HG03280 (cell line): ENCODE results near the gene EFCAB8.
"Not testable (repeated sequence)": the region's sequence is repeated elsewhere in the genome, so short reads cannot be mapped to it uniquely, and the experiment has no call there.

Experiments used
- ATAC-seq: cut with Tn5 transposase; IDR thresholded peaks from one replicate; pipeline ENCODE4 v1.9.1; 2021; ENCODE audit warnings: mild to moderate bottlenecking, moderate library complexity; ENCODE audit not compliant: unreplicated experiment

EFCAB8 gene

DNA sequence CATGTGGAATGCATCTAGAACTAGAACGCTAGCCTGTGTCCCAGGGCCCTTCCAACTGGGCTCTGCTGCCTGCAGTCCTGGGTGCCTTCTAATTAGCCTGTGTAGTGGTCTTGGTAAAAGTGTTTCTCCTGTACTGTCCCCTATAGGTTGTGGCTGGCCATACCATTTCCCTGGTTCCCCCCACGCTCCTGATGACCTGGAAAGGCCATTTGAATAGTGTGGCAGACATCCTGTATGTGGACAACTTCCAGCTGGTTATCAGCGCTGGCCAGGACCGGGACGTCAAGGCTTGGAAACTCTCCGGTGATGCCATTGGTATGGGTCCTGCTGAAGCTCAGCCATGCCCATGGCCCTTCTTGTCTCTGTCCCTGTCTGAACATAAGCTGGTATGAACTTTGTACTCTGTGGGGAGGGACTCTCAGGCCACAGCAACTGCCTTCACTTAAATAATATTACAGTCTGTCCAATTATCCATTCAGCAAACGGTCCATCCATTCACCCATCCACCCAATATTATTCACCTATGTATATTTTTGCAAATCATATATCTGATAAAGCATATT, 84.8 kb downstream of the EFCAB8 start:
- ATAC-seq = no peak

DNA sequence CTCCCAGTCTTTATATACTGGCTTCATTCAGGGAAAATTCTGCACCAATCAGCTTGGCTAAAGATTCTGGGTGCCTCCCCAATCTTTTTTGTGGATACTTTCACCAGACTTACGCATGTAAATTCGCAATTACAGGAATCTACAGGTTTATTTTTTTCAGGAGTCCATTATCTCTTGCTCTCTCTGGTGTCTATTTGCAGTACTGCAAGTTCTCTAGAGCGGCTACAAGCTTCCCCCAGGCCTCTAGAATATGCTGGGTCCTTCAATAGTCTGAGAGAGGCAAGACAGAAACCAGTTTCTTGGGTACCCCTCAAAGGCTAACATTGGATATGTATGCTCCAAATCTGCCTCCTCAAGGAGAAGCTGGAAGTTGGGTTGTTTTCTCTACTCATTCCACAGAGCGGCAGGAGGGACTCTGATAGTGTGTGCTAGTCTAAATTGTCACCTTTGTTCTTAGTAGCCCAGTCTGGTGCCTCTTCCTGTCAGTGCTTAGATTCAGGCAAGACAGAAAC, 87.0 kb downstream of the EFCAB8 start:
- no peak for ATAC-seq

DNA sequence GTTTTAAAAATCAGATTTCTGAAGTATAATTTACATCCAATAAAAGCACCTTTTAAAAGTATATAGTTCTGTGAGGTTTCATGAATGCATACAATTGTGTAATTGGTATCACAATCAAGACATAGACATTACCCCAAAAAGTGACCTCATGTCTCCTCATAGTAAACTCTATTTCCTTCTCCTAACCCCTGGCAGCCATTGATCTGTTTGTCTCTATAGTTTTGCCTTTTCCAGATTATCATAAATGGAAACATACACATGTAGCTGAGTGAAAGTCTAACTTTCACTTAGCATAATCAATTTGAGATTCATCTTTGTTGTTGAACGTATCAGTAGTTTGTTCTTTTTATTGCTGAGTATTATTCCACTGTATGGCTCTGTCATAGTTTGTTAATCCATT, 87.9 kb downstream of the EFCAB8 start:
- no peak for ATAC-seq

DNA sequence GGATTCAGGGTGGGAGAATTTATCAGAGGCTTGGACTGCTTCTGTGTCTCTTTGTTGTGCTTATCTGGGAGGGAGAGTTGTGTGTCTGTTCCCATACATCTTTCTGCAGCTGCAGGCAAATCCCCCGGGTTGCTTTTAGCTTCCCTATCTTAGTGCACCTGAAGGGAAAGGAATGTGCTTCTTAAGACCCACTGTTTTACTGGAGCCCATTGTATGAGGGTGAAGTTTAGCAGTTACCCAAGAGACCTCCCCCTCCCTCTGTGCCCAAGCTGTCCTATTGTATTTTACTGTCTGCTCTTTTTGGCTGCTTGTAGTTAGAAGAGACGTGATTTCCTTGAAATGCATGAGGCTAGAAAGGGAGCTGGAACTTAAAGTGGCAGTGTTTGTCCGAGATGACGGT, 91.8 kb downstream of the EFCAB8 start:
- ATAC-seq = not testable (repeated sequence)

DNA sequence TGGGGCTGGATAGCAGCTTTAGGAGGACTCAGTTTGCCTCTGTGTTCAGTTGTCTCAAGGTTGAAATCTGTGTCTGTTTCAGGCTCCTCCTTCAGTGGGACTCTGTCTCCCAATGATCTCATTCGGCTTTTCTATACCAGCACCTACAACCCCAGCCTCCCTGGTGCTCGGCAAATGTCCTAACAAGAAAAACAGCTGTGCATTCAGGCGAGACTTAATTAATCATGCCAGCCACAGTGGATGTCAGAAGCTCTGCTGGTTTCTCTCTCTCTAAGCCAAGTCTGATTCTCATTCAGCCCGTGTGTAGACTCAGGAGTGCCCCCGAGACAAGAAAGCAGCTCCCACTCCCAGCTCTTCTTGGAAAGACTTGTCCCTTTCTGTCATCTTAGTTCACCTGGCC, 98.7 kb downstream of the EFCAB8 start:
- ATAC-seq = no peak

DNA sequence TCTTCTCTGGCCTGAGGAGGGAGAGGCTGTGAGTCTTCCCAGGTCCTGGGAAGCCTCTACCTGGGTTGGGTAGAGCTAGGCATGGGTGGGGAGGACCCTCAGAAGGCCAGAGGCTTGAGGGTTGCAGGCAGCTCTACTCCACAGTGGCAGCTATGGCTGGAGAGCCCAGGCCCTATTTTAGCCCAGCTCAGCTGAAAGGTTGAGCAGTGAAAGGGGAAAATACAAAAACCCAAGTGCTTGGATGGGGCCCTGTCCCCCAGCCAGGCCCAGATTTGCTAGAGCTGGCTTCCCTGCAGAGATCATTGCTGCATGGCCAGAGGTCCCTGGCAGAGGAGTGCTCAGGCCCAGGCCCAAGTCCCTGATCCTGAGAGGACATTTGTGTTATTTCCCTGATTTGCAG, 99.9 kb downstream of the EFCAB8 start:
- no peak for ATAC-seq

DNA sequence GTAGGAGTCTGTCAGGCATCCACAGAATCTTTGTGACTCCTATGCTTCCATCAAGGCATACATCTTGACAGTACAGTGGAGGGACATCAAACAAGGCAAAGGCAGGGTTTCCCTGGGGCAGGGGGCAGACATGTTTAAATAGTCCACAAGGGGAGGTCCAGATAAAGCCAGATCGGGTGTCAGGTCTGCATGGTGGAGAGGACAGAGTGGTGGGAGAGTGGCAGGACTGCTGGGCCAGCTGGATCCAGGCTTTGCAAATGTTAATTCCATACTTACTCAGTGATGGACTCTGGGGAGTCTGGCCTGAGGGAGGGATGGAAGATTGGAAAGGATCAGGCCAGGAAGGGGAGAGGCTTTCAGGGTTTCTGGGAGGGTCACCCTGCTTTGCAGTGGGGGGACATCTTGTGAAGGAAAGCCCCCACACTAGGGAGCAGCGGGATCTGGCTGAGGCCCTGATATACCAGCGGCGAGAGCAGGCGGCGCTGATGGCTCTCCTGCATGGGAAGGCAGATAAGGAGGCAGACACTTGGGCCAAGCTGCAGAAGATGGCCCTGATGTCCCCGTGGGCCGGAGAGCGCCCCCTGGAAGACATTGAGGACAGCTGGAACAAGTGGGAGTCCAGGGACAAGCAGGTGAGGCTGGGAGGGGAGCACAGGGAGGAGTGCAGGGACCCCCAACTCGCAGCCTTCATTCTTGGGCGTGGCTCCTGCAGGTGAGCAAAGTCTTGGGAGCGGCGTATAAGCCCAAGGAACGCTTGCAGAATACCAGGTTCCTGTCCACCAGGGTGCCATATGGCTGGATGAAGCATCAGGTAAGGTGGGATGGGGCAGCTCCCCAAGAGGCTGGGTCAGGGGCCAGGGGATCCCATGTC, 100.9 kb downstream of the EFCAB8 start:
- ATAC-seq = no peak

DNA sequence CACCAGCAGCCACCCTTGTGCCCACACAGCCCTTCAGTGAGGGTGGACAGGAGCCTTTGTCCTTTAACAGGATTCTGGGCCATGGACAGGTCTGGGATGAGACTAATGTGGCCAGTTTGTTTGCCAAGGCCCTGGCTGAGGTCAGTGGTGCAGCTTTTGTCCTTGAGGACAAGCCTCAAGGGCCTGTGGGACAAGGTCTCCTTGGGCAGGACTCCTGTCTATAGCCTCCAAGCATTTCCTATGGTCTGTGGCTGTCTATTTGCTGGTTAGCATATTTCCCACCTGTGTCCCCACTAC, 101.4 kb downstream of the EFCAB8 start:
- no peak for ATAC-seq

DNA sequence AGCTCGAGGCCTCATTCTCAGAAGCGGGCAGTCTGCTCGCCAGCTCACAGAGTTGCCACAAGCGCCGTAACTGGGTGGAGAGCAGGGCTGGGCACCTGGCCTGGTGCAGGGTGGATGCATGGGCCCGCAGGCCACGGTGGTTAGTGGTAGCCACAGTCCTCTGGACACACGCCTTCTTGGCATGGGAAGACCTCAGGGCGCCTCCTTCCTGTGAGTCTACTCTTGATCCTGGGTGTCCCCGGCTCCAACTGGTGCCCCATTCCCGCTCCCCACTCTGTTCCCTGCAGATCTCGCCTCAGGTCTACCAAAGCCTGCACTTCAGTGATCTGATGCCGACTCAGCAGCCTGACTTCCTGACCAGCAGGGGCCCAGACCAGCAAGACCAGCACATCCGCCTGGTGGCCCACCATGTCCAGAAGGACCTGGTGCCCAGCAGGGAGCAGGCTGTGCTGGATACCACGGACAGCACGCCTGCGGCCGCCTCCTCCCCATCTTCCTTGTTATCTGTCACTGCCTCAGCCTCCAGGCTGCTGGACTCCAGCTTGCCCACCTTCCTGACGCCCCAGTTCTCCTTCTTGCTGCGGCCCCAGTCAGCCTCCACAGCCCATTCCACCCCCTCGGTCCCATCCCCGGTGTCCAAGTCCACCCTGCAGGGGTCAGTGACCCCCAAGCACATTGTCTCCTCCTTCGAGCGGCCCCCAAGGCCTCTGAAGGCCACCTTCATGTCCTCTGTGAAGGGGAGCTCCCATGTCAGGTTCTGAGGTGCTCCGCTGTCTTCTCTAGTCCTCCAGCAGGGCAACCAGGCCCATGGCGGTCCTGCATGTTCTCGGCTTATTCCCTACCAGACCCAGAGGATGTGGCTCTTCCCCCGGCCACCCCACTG, 102.4 kb downstream of the EFCAB8 start:
- ATAC-seq = no peak

DNA sequence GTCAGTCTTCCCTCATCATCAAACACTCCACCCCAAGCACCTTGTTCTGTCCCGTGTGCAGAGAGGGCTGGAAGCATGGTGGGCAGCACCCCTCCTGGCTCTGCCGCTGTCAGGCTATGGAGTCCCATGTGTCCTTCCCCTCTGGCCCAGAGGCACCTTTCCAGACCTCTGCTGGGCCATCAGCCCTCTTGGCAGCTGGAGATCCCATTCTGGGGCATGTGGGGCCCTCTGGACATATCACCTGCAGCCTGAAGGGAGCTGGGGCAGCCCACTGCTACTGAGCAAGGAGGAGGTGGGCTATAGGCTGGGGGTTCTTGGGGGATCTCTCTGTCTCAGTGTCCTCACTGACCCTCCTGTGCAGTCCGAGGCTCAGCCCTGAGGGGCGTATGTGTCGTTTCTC, 103.3 kb downstream of the EFCAB8 start:
- no peak for ATAC-seq

DNA sequence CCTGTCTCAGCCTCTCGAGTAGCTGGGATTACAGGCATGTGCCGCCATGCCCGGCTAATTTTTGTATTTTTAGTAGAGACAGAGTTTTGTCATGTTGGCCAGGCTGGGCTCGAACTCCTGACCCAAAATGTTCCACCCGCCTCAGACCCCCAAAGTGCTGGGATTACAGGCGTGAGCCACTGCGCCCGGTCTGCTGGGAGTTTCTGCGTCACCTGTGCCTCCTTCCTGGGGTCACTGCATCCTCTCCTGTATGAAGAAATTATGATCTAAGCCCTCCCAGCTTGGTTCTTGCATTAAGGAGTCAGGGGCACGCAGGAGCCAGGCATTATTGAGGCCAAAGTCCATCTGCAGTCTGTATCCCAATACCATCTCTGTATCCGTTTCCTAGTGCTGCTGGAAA, 103.9 kb downstream of the EFCAB8 start:
- ATAC-seq = not testable (repeated sequence)

DNA sequence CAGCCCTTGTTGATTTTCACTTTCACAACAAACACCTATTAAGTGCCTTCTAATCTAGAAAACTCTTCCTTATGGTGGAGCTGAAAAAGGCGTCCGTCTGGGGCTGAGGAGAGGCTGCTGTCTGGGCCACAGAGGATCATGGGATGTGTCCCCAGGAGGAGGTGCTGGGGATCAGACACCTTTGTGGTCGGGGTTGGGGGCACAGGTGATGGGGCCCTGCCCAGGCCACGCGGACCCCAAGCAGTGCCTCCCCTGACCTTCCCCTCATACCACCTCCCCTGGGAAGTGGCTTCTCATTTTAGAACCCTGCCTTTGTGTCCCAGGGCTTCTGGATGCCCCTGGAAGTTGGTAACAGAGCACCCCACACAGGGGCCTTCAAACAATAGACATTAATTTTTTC, 104.5 kb downstream of the EFCAB8 start:
- no peak for ATAC-seq

DNA sequence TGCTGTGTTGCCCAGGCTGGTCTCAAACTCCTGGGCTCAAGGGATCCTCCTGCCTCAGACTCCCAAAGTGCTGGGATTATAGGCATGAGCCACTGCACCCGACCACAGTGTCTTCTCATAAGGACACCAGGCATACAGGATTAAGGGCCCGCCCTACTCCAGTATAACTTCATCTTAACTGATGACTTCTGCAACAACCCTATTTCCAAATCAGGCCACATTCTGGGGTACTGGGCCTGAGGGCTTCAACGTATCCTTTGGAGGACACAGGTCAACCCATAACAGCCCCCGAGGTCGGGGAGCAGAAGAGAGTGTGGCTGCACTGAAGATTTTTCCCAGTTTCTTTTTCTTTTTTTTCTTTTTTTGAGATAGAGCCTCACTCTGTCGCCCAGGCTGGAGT, 105.9 kb downstream of the EFCAB8 start:
- ATAC-seq = no peak

DNA sequence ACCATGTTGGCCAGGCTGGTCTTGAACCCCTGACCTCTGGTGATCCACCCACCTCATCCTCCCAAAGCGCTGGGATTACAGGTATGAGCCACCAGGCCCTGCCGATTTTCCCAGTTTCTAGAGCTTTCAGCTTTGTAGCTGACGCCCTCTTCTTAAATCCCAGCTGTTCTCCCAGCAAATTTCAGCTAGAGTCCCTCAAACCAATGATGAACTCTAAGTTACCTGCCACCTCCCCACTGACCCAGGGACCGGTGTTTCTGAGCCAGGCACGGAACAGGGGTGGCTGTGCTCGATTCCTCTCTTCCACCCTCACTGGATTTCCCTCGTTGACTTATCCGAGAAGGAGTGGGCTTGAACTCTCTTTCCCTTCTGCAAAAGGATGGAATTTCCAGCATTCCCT, 106.4 kb downstream of the EFCAB8 start:
- no peak for ATAC-seq

DNA sequence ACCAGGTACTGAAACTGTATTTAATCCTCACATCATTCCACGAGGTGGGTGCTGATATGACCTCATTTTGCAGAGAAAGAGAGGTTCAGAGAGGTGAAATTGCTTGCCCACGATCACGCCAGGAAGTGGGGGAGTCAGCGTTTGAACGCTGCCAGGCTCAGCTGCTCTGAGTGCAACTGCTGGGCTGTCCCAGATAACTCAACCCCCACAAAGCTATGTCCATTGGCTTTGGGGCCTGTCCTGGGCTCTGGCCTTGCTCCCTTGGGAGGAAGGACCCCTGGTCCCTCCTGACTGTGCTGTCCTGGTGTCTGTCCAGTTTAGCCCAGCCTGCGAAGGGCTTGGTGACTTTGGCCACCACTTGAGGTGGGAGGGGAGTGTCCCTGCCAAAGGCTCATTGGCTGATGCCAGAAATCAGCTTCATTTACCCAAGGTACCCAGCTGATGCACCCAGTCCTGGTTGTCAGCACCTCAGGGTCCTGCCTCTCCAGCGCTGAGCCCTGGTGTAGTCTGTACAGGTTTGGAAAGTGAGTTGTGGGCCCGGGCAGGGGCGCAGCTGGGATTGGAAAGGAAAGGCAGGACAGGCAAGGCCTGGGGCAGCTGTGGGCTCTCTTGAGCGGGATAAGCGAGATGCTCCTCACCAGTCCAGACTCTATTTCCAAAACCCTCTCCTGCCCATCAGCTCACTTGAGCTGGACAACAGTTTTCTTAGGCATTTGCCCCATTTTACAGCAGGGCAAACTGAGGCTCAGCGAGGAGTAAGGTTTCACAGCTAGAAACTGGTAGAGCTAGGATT, 107.1 kb downstream of the EFCAB8 start:
- ATAC-seq = no peak

DNA sequence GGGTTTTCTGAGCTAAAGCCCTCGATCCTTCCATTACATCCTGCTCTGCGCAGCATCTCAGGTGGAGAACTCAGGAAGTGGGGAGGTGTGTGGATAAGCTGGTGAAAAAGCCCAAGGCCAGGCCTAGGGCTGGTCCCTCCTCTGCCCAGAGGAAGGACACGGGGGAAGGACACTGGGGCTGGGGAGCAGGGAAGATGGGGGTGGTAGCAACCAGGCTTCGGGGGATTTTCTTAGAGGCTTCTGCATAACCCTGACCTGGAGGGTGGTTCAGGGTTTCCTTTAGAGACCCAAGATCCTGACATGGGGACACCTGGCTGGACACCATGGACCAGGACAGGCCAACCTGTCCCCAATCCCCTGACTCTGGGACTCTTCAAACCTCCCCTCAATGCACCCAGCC, 107.7 kb downstream of the EFCAB8 start:
- no peak for ATAC-seq

DNA sequence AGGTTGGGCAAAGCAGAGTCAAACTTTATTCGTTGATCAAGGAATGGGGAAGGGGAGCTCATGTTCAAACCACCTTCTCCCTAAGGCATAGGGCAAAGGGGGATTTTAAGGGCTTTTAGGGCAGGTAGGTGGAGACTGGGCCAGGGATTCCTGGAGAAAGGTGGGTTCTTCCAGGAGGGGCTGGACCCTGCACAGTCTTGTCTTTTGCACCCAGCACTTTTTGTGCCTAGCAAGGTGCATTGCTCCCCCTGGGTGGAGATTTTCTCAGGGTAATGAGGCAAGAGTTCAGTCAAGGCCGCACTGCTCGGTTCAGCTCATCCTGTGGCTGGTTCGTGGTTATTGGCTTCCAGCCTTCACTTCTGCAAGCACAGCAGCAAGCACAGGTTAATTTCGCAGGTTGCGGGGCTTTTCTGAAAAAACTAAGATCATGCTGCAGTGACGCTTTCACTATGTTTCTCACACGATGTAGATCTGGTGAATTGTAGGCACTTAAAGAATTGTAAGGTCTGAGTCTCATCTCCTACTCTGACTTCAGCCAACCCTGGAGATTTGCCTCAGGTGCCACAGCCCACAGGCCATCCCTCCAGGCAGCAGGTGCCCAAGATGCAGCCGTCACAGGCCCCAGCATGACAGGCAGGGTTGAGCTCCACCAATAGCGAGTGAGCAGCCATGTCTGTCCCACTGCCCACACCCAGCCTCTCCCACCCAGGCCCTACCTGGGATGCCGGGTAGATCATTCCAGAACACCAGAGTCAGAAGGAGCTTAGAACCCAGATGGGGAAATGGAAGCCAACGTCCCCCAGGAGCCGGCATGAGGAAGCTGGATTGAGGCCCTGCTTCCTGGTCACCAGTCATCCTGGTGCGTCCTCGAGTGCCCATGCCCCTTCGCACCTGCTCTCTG, 108.4 kb downstream of the EFCAB8 start:
- no peak for ATAC-seq

DNA sequence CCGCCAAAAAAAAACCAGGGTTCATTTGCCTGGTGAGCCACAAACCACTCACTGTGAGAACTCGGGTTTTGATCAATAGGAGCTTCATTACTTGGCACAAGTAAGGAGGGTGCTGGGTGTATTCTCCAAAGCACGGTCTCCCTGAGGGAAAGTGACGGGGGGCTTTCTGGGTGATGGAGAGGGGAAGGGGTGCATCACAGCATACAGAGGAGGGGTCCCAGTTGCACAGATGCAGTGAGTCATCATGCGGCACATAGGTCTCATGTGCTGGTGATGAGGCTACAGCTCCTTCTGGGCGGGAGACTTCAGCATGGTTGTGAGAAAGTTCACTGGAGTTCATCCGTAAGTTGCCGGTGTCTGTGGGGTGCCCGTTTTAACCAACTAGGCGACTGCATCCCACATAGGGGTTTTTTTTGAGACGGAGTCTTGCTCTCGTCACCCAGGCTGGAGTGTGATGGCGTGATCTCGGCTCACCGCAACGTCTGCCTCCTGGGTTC, 109.3 kb downstream of the EFCAB8 start:
- no peak for ATAC-seq

DNA sequence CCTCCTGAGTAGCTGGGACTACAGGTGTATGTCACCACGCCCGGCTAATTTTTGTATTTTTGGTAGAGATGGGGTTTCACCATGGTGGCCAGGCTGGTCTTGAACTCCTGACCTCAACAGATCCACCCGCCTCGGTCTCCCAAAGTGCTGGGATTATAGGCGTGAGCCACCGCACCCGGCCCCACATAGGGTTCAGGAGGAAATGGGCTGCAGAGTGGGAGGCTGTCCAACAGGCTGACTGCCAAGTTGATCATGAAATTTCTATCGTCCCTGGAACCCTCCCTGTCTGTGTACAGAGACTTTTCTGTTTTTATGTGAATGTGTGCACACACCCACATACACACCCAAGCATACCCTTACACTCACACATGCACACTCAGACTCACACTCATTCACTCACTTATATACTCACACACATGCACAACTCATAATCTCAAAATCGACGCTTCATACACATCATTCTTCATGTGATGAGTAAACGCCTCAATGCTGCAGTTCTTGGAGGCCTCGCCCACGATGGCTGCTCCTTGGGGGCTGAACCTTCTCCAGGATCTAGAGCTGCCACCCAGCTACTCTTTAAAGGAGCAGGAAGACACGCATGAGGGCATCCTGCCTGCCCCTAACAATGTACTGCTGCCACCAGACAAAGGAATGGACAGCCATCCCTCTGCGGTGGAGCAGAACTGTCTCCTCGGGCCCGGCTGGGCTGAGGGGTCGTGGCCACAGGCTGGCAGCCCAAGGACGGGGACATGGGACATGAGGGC, 109.9 kb downstream of the EFCAB8 start:
- no peak for ATAC-seq
